ENCODE results near the gene INTS6L.
"Not testable (repeated sequence)": the region's sequence is repeated elsewhere in the genome, so short reads cannot be mapped to it uniquely, and the experiment has no call there.

The INTS6L gene

DNA sequence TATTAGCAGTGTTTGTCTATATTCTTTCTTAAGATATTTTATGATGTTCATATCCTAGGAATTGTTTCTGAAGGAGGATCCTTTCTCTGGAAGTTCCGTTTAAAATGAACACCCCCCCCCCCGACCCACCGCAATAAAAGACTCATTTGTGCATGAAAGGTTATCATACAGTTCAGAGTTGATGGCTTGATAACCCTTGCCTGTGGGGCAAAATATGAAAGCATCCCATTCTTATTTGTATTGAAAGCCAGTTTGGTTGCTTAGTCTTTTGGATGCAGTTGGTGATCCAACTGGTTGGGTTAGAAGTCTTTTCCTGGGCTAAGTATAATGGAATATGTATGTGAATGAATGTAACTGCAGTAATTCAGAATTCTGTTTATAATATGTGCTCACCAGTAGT lies 8.3 kb downstream of the INTS6L start:
- DNase-seq: no peak

DNA sequence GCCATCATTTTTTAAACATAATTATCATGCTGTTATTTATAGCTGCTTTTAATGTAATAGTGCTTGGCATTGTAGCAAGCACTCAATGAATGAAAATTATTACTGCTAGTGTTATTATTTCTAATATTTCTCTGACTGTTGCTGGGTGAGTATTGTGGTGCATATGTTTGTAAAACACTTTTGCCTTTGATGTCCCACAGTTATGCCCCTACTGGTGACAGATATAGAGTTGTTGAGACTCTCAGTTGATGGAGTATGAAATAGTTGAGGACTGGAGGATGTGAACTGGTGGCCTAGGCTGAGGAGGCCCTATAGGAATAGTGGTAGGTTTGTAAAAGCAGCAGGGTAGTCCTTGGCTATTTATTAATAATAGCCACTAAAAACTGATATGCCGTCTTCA lies 9.6 kb downstream of the INTS6L start:
- DNase-seq: no peak

DNA sequence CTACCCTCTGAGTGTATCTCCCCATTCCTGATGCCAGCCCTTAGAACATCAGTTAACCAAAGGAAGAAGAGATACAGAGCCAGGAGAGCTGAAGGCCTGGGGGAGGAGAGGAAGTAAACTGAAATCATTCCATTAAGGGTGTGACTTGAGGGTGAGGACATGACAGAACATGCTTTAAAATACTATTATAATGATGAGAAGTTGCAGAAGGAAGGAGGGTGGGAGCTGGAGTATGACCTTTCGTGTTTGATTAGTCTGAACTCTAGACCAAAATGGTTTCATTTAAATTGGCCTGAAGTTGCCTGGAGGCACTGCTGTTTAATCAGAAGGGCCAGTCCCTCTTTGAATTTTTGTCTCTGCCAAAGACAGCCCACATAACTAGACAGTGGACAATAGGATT lies 11.4 kb downstream of the INTS6L start:
- no peak for DNase-seq

DNA sequence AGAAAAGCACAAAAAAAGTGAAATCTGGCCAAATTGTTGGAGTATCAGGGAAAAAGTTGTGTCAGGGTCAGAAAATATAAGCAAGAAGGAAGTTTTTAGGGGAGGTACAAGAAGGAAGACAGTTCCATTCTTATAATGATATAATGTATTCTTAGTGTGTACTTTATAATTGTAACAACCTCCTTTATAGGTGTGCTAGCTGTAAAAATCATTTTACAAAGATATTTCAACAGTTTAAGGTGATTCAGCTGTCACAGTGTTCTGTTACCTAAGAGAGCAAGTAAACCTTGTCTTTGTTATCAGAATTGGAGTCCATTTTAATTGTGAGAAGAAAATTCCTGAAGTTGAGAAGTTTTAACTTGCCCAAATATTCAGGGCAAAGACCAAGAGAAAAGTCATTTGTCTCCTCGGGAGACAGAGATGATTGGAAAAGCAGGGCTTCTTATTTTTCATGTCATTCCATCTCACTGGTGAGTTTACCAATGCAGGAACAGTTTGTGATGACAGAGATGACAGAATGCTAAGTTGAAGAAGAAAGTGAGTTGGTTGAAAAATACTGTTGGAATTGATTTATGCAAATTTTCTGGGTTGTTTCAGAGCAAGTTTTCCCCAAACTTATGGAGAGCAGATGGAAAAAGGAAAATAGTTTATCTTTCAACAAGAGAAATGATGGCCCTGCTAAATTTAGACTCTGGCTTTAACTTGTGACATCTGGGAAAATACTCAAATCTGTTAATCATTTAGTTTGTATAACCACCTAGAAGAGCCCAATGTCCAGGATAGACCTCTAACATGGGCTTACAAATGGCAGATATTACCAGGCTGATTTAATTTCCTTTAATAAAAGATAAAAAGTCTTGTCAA lies 14.8 kb downstream of the INTS6L start:
- no peak for DNase-seq

DNA sequence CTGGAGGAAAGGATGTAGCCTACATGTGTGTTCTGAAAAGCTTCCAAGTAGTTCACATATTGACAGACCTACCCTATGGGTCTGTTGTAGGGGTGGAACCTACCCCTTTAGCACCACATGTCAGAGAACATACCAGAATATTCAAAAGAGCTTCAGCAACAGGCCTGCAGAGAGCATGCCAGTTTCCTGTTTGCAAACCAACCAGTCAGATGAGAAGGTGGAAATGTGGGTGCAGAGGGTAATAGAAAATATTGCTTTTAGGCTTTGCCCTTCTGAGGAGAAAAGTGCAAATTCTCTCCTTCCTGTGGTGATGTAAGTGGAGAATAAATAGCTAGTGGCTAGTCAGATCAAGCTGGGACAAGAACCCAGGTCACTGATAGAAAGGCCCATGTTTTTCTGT lies 16.4 kb downstream of the INTS6L start:
- peak; percentile 11 for DNase-seq

DNA sequence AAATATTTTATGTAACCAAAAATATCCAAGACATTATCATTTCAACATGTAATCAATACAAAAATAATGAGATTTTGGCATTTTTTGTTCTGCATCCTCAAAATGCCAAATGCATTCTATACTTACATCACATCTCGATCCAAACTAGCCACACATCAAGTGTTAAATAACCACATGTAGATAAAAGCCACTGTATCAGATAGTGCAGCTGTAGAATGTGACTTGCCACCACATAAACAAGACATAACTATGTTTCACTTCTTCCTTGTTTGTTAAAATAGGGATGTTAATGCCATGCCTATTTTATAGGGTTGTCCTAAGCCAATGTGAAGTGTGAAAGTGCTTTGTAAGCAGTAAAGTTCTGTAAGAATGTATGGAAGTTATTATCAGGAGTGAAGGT lies 20.9 kb downstream of the INTS6L start:
- no peak for DNase-seq

DNA sequence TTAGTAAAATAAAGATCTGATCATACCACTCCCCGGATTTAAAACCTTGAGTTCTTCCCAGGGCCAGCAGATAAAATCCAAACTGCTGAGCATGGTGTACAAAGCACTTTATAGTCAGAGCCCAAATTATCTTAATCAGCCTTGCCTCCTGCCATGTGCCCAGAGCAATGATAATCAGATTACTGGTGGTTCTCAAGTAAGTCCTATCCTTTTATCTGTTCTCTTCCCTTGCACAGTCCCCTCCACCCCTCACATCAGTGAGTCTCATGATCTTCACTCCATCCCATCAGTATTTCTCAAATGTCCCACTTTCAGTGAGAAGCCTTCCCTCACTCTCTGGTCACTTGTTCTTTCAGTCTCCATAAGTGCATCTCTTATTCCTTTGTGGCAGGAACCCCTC lies 22.7 kb downstream of the INTS6L start:
- no peak for DNase-seq

DNA sequence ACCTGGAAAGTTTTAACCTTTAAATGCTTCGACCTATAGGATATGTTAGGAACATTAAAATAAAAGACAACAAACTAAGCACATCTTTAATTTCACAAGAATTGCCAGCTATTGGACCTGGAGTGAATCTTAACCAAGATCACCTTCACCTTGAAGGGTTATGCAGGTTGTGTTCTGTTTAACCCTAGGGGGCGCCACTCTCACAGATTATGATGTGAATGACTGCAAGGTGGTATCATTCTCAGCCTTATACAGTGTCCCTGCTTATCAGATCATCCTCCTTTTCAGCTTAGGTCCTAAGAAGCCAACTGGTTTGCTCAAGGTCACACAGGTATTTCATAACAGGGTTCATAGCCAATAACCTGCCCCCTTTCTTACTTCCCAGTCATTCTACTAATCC lies 23.5 kb downstream of the INTS6L start:
- peak; percentile 56 for DNase-seq

DNA sequence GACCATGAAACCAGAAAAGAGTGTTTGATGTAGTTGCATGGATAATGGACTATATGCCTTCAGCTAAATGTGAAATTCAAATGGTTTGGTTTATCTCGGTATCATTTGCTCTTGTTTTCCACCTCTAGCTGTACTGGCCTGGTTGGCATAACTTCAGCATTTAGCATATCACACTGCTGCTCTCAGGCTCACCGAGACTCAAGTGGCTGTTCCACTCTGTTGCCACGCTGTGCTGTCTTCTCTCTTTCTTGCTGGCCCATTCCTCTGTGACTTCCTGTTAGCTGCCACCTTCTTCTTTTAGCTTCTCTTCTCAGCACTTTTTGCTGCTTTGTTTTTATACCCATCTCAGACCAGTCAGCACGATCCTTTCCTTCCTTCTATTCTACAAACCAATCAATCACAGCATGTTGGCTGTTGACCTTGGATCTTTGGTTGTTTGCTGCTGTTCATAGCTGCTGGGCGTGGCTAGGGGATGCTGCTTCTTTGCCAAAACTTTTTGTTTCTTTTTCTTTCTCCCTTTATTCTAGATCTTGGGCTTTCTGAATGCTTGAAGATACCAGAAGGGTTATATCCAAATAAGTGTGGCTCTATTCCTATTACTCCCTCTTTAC lies 24.0 kb downstream of the INTS6L start:
- no peak for DNase-seq

DNA sequence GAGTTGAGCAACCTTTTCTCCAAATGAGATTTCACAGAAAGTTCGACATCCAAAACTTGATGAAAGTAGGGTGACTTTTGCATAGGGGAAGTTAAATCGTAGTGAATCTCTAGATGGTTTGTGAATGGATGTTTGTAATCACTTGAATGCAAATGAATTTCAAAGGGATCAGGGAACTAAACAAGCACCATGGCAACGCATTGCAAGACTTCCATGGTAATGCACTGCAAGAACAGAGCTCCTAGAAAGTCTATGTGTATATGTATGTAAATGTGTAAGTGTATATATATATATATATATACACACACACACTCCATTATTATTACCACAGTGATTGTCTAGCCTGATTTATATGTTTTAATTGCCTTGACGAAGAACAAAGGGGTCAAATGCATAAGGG lies 27.3 kb downstream of the INTS6L start:
- no peak for DNase-seq

DNA sequence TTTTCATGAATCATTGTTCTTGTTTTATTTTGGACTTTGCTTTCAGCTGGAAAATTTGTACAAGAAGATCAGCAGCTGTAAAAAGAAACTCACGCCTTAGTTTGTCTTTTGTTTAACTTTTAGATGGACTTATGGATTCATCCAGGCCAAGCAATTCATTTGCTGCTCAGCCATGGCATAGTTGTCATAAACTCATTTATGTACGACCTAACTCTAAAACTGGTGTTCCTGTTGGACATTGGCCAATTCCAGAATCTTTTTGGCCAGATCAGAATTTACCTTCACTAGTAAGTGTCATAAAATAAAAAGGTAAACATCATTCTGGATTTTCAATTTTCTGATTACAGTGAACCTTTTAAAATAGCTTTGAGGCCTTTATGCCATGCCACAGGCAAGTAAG lies 29.1 kb downstream of the INTS6L start:
- no peak for DNase-seq

DNA sequence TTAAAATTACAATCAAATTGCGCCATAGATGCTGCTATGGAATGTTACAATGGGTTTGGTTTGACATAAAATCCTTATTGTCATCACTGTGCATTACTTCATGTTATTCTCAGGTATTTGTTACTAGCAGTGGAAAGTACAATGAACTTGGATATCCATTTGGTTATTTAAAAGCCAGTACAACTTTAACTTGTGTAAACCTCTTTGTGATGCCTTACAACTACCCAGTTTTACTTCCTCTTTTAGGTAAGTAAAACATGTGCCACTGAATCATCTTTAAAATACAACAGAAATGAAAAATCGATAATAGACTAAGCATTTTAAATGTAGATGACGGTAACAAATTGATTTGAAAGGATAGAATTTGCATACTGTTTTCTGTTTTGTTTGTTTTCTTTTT lies 35.6 kb downstream of the INTS6L start:
- no peak for DNase-seq

DNA sequence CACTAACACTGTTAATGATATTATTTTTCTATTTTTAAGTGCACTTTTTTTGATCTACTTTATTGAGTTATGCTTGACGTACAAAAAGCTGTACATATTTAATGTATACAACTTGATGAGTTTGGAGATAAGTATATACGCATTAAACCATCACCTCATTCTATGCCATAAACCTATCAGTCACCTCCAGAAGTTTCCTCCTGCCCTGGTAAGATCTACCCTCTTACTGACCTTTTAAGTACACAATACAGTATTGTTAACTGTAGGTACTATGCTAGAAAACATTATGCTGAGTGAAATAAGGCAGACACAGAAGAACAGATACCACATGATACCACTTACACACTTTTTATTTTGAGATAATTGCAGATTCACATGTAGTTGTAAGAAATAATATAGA lies 36.9 kb downstream of the INTS6L start:
- DNase-seq: no peak

DNA sequence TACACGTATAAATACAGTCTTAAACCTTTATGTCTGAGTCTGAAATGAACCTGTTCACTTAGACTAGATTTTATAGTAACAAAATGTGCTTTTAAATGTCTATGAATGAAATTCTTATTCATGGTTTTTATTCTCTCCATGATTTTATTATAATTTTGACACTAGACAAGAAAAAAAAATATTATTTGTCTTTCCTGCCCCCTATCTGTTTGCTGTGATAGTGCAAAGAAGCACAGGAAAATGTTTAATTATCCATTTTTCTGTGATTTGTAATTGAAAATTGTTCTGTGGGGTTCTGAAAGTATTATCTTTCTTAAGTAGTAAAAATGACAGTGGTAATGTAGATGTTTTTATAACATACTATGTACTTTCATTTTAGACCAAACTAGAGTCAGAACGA lies 52.0 kb downstream of the INTS6L start:
- no peak for DNase-seq

DNA sequence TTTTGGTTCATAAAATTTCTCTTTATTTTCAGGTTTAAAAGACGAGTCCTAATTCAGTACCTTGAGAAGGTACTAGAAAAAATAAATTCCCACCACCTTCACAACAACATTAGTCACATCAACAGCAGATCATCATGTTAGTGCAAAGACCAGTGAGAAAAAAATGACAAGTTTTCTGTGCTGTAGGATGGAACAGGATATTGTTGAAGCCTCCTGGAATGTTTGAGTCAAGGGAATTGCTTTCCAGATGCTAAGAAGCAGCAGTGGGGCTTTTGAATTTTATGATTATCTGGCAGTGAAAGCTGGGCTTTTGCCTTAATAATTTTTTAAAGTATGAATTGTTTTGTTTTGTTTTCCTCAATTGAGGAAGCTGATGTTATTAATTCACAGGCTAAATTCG lies 61.0 kb downstream of the INTS6L start:
- DNase-seq: no peak

DNA sequence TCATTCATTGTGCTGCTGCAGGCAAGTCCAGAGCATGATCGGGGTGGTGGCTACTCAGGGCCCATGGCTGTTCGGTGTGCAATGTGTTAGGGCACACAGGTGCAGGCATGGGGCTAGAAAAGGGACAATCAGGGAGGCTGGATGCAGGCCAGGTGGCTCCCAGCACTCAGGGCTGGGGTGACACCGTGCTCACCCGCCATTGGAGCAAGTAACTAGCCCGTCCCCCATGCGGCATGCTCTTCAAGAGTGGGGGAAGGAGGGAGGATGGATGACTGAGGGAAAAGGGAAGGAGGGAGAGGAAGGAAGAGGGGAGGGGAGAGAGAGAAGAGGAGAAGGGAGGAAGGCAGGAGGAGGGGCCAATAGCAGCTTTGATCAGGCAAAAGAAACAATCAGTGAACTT lies 64.7 kb downstream of the INTS6L start:
- DNase-seq: no peak

DNA sequence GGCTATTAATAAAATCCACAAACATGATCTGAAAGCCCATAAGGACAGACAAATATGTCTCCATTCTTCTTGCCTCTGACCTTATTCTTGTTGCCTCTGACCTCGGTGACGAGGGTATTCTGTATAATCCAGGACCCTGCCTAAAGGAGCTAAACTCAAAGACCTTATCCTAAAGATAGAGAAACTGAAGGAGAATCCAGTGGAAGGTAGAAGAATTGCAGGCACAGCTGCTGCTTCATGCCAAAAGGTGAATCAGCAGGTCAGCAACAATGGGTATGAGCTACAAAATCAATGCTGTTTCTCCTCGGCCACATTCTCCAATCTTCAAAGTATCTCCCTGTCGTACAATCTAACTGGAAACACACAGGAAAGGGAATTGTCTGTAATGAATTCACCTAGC lies 71.4 kb downstream of the INTS6L start:
- no peak for DNase-seq

DNA sequence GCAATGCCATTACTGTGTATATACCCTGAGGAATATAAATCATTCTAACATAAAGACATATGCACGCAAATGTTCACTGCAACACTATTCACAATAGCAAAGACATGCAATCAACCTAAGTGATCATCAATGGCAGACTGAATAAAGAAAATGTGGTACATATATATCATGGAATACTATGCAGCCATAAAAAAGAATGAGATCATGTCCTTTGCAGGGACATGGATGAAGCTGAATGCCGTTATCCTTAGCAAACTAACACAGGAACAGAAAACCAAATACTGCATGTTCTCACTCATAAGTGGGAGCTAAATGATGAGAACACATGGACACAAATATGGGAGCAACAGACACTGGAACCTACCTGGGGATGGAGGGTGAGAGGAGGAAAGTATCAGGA lies 73.6 kb downstream of the INTS6L start:
- not testable (repeated sequence) for DNase-seq

DNA sequence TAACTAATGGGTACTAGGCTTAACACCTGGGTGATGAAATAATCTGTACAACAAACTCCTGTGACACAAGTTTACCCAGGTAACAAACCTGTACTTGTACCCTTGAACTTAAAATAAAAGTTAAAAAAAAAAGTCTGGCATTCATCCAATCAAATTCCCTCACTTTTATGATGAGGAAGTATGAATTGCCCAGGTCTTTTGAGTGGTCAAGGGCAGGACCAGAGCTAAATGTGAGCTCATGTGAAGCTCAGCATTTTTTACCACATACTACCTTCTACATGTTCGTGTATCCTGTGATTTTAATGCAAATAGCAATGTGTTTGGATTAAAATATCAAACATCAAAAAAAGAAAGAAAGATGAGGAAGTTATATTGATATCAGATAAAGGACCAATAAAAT lies 74.0 kb downstream of the INTS6L start:
- DNase-seq: not testable (repeated sequence)

DNA sequence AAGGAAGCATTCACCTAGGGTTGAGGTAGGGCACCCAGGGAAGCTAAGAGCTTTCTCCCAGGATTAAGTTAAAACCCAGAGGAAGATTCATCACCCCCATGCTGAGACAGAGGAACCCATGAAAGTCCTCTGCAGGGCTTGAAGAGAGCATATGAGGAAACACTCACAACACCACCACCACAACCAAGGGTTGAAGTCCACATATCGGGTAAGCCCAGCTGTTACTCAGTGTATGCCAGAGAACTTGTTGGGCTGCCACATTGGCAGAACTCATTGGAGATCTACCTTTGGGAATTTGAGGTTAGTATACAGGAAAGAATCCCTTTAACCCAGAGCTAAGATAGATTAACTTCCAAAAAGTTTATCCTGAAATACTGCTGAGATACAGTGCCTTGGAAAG lies 75.1 kb downstream of the INTS6L start:
- no peak for DNase-seq

DNA sequence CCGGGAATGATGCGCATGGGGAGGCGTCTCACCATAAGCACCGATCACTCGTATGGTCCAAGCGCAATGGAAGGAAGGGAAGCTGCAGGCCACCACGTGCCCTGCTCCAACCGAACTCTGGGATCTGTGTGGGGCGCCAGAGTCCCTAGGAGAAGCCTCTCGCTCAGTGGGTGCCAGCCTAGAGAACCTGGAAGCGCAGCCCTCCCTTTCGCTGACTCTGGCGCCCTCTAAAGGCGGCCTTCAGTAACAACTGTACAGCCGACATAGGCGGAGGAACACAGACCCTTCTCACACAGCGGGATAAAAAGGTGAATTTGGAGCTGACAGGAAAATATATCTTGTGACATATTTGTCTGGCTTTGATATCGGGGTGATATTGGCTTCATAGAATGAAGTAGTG lies 76.0 kb downstream of the INTS6L start:
- peak; percentile 62 for DNase-seq

DNA sequence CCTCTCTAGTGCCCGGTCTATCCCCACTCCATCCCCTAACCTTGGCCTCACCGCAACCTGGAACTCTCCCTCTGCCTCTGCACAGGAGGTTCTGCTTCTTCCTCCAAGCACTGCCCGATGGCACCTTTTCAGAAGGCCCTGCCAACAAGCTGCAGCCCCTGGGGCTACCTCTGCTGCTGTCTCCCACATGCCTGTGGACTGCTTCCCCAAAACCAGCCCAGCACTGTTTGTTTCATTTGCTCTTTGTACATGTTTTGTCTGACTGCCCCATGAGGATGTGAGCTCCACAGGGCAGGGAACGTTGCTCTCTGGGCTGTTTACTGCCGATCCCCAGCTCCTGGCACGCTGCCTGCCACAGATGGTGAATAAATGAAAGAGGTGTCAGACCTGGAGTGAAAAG lies 85.4 kb downstream of the INTS6L start:
- DNase-seq: no peak

DNA sequence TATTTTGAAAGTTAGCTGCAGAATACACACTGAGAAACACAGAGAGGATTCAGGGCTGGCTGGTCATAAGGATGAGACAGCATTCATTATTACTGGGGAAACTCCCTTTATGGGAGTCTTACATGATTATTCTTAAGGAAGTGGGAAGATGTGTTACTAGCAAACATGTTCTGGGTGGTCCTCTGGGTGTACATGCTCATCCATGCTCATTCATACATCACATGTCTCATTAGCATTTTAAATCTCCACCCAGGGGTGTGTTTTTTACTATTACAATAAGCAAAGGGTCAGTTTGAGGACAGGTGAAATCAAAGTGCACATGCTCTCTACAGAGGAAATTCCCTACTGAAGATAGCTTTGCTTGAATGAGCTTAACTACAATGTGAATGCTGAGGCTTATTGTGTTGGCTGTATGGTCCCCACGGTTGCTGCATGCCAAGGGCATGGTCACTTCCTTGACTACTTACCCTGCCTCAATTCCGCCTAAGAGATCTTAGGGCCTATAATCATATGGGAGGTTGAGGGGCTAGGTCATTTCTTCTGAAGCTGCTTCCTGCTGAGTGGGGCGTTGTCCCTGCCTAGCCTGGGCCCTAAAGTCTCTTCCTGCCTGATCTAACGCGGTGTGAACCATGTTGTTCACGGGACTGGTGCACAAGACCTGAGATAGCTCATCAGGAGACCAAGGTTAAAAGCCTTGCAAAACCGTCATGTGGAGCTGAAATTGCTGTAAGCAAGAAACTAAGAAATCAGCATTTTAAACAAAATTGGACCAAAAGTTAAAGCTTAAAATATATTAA lies 104.1 kb downstream of the INTS6L start:
- not testable (repeated sequence) for DNase-seq

DNA sequence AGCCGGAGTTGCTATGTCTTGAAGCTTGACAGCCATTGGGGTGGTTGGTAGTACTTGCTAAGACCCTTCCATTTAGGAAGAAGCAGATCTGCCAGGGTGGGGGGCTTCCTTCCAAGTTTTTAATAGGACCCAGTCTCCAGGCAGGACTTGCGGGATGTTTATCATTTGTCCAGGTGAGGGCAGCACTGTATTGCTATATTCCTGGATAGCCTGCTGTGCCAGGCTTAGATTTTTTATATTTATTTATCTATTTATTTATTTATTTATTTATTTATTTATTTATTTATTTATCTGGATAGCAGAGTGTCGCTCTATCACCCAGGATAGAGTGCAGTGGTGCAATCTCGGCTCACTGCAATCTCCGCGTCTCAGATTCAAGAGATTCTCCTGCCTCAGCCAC lies 105.5 kb downstream of the INTS6L start:
- no peak for DNase-seq

Data from activated CD4-positive, alpha-beta T cell treated with anti-CD3 and anti-CD28 coated beads, Interleukin-2, Interleukin-6, amounts not matched to agents 100 ng/mL and 50 ng/mL, durations not matched to agents 16 hours and 8 hours (primary cell).